ENCODE measurements around the gene WDR53. TPM values are rescaled to one million over a fixed set of nuclear protein-coding genes. Genes with fewer than 3 reads are reported as not detected.

WDR53 gene
- polyA plus RNA-seq, 1 donor from 2014 or later: 4.3 TPM

DNA sequence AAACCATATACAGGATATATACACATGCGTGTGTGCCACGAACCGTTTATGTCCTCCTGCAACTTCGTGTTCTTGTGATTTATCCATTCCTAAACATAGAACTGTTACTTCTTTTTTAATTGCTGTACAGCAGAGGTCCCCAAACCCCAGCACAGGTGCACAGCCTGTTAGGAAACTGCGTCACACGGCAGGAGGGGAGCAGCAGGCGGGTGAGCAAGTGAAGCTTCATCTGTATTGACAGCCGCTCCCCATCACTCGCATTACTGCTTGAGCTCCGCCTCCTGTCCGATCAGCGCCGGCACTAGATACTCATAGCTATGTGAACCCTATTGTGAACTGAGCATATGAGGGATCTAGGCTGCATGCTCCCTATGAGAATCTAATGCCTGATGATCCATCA, 36.2 kb upstream of the WDR53 start:
- no peak overlapping the region for H2AFZ ChIP-seq (ENCODE audit: low read depth, low read length)
- TF ChIP-seq RAD21 (conservative IDR thresholded peaks at IDR 0.05) (no peak), POLR2AphosphoS5 (IDR thresholded peaks at IDR 0.05) (no peak), MXI1 (conservative IDR thresholded peaks at IDR 0.05; ENCODE audit: poor library complexity, severe bottlenecking) (no peak), SMC3 (conservative IDR thresholded peaks at IDR 0.05; ENCODE audit: poor library complexity) (no peak), EZH2 (IDR thresholded peaks at IDR 0.05; ENCODE audit: borderline replicate concordance, insufficient read depth, low read length, poor library complexity, severe bottlenecking) (no peak), TAF1 (IDR thresholded peaks at IDR 0.05; ENCODE audit: low read depth) (no peak), EP300 (conservative IDR thresholded peaks at IDR 0.05; ENCODE audit: poor library complexity, severe bottlenecking) (no peak)
- TF ChIP-seq, protein P1, sequence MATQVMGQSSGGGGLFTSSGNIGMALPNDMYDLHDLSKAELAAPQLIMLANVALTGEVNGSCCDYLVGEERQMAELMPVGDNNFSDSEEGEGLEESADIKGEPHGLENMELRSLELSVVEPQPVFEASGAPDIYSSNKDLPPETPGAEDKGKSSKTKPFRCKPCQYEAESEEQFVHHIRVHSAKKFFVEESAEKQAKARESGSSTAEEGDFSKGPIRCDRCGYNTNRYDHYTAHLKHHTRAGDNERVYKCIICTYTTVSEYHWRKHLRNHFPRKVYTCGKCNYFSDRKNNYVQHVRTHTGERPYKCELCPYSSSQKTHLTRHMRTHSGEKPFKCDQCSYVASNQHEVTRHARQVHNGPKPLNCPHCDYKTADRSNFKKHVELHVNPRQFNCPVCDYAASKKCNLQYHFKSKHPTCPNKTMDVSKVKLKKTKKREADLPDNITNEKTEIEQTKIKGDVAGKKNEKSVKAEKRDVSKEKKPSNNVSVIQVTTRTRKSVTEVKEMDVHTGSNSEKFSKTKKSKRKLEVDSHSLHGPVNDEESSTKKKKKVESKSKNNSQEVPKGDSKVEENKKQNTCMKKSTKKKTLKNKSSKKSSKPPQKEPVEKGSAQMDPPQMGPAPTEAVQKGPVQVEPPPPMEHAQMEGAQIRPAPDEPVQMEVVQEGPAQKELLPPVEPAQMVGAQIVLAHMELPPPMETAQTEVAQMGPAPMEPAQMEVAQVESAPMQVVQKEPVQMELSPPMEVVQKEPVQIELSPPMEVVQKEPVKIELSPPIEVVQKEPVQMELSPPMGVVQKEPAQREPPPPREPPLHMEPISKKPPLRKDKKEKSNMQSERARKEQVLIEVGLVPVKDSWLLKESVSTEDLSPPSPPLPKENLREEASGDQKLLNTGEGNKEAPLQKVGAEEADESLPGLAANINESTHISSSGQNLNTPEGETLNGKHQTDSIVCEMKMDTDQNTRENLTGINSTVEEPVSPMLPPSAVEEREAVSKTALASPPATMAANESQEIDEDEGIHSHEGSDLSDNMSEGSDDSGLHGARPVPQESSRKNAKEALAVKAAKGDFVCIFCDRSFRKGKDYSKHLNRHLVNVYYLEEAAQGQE (IDR thresholded peaks at IDR 0.05; ENCODE audit: borderline replicate concordance): no peak
- TF ChIP-seq, protein P2, sequence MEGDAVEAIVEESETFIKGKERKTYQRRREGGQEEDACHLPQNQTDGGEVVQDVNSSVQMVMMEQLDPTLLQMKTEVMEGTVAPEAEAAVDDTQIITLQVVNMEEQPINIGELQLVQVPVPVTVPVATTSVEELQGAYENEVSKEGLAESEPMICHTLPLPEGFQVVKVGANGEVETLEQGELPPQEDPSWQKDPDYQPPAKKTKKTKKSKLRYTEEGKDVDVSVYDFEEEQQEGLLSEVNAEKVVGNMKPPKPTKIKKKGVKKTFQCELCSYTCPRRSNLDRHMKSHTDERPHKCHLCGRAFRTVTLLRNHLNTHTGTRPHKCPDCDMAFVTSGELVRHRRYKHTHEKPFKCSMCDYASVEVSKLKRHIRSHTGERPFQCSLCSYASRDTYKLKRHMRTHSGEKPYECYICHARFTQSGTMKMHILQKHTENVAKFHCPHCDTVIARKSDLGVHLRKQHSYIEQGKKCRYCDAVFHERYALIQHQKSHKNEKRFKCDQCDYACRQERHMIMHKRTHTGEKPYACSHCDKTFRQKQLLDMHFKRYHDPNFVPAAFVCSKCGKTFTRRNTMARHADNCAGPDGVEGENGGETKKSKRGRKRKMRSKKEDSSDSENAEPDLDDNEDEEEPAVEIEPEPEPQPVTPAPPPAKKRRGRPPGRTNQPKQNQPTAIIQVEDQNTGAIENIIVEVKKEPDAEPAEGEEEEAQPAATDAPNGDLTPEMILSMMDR (IDR thresholded peaks at IDR 0.05; ENCODE audit: poor library complexity, severe bottlenecking): no peak
- no peaks in the 10 kb centered on the region for H3K36me3 ChIP-seq (ENCODE audit: insufficient read depth, low read length)
- H3K9me2 ChIP-seq (ENCODE audit: insufficient read depth, low read length): no peaks in the 10 kb centered on the region
- H3K4me3 ChIP-seq (ENCODE audit: low read length): no peak overlapping the region
- no peaks in the 10 kb centered on the region for H3K27me3 ChIP-seq (ENCODE audit: insufficient read depth, low read depth, low read length)
- H4K20me1 ChIP-seq (ENCODE audit: insufficient read depth): no peaks in the 10 kb centered on the region
- no peak overlapping the region for H3K4me2 ChIP-seq (ENCODE audit: low read length)
- no peaks in the 10 kb centered on the region for H3K79me2 ChIP-seq (replicated peaks; ENCODE audit: insufficient read depth, low read length)
- H3K27ac ChIP-seq (ENCODE audit: low read length): no peak overlapping the region
- no peaks in the 10 kb centered on the region for H3K9me3 ChIP-seq (ENCODE audit: low read length)
- no peak overlapping the region for H3K9ac ChIP-seq (ENCODE audit: low read length)
- no peaks in the 10 kb centered on the region for H3F3A ChIP-seq (ENCODE audit: insufficient read depth, low read length, poor library complexity, severe bottlenecking)

DNA sequence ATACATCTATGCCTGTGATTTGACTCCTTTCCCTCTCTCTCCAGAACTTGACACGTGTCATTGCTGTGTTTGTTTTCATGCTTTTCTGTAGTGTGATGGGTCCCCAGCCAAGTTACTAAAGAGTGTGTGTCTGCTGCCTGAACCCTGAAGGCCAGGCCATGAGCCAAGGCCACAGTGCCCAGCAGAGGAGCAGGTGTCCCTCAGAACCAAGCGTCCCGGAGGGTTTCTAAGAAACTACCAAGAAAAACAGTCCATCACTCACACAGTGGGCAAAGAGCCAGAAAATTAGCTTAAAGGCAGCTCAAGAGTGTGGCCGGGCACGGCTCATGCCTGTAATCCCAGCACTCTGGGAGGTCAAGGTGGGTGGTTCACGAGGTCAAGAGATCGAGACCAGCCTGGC, 35.3 kb upstream of the WDR53 start:
- H3K4me2 ChIP-seq (ENCODE audit: low read length): no peak overlapping the region
- no peak overlapping the region for H3K27ac ChIP-seq (ENCODE audit: low read length)
- TF ChIP-seq POLR2AphosphoS5 (IDR thresholded peaks at IDR 0.05) (no peak), RAD21 (conservative IDR thresholded peaks at IDR 0.05) (no peak), TAF1 (IDR thresholded peaks at IDR 0.05; ENCODE audit: low read depth) (no peak), EZH2 (IDR thresholded peaks at IDR 0.05; ENCODE audit: borderline replicate concordance, insufficient read depth, low read length, poor library complexity, severe bottlenecking) (no peak), SMC3 (conservative IDR thresholded peaks at IDR 0.05; ENCODE audit: poor library complexity) (no peak), EP300 (conservative IDR thresholded peaks at IDR 0.05; ENCODE audit: poor library complexity, severe bottlenecking) (no peak), MXI1 (conservative IDR thresholded peaks at IDR 0.05; ENCODE audit: poor library complexity, severe bottlenecking) (no peak)
- TF ChIP-seq, protein P1 (IDR thresholded peaks at IDR 0.05; ENCODE audit: borderline replicate concordance): no peak
- TF ChIP-seq, protein P2 (IDR thresholded peaks at IDR 0.05; ENCODE audit: poor library complexity, severe bottlenecking): no peak
- no peaks in the 10 kb centered on the region for H3K36me3 ChIP-seq (ENCODE audit: insufficient read depth, low read length)
- H3K9ac ChIP-seq (ENCODE audit: low read length): no peak overlapping the region
- no peaks in the 10 kb centered on the region for H3F3A ChIP-seq (ENCODE audit: insufficient read depth, low read length, poor library complexity, severe bottlenecking)
- no peaks in the 10 kb centered on the region for H4K20me1 ChIP-seq (ENCODE audit: insufficient read depth)
- H3K4me3 ChIP-seq (ENCODE audit: low read length): no peak overlapping the region
- no peaks in the 10 kb centered on the region for H3K9me3 ChIP-seq (ENCODE audit: low read length)
- no peak overlapping the region for H2AFZ ChIP-seq (ENCODE audit: low read depth, low read length)
- H3K27me3 ChIP-seq (ENCODE audit: insufficient read depth, low read depth, low read length): no peaks in the 10 kb centered on the region
- no peaks in the 10 kb centered on the region for H3K79me2 ChIP-seq (replicated peaks; ENCODE audit: insufficient read depth, low read length)
- no peaks in the 10 kb centered on the region for H3K9me2 ChIP-seq (ENCODE audit: insufficient read depth, low read length)
